Endothelial cell (in vitro differentiated cells): ENCODE data around the gene RTP3. TPM values are rescaled to one million over a fixed set of nuclear protein-coding genes. Genes with fewer than 3 reads are reported as not detected.

Experiments used
- DNase-seq: peaks from one replicate; pipeline ENCODE4 v3.0.0; 2021; ENCODE audit warnings: low spot score
- H3K27ac Mint-ChIP-seq: one replicate; pipeline ENCODE4 v1.8.0; 2021; ENCODE audit warnings: mixed read lengths, inconsistent platforms; ENCODE audit not compliant: unreplicated experiment
- H3K27me3 Mint-ChIP-seq: one replicate; pipeline ENCODE4 v1.8.0; 2021; ENCODE audit warnings: mild to moderate bottlenecking, moderate library complexity, mixed read lengths, inconsistent platforms; ENCODE audit not compliant: unreplicated experiment
- H3K36me3 Mint-ChIP-seq: one replicate; pipeline ENCODE4 v1.8.0; 2021; ENCODE audit warnings: mild to moderate bottlenecking, low read depth, mixed read lengths, inconsistent platforms; ENCODE audit not compliant: unreplicated experiment
- H3K4me1 Mint-ChIP-seq: one replicate; pipeline ENCODE4 v1.8.0; 2021; ENCODE audit warnings: mild to moderate bottlenecking, mixed read lengths, inconsistent platforms; ENCODE audit not compliant: unreplicated experiment
- H3K4me3 Mint-ChIP-seq: one replicate; pipeline ENCODE4 v1.8.0; 2021; ENCODE audit warnings: mild to moderate bottlenecking, mixed read lengths, inconsistent platforms; ENCODE audit not compliant: unreplicated experiment
- H3K9me3 Mint-ChIP-seq: one replicate; pipeline ENCODE4 v1.8.0; 2021; ENCODE audit warnings: mixed read lengths, inconsistent platforms; ENCODE audit not compliant: unreplicated experiment
- total RNA-seq: library from RNA; stranded (reverse); fragmentation: NEBNext Ultra II Directional; extraction: Animal tissue kit (Norgen Biotek cat#: 25700); gene quantifications from one replicate; pipeline ENCODE4 v1.2.1, GENCODE V29; 2021; ENCODE audit not compliant: unreplicated experiment
- TF ChIP-seq, protein P1 (sequence below): fragments of 200-600 bp; sonication (generic); IDR thresholded peaks from one replicate; pipeline ENCODE4 v1.5.0; 2021; ENCODE audit warnings: antibody characterized with exemption; ENCODE audit not compliant: unreplicated experiment

RTP3 gene
- total RNA-seq, 1 donor from 2014 or later: not detected

- H3K36me3 Mint-ChIP-seq: no peaks in the 10 kb centered on the region
- H3K27ac Mint-ChIP-seq: no peak overlapping the region
- H3K4me3 Mint-ChIP-seq: no peak overlapping the region
- H3K9me3 Mint-ChIP-seq: no peaks in the 10 kb centered on the region
- H3K27me3 Mint-ChIP-seq: peaks cover 15% of the 10 kb centered on the region
- TF ChIP-seq, protein P1, sequence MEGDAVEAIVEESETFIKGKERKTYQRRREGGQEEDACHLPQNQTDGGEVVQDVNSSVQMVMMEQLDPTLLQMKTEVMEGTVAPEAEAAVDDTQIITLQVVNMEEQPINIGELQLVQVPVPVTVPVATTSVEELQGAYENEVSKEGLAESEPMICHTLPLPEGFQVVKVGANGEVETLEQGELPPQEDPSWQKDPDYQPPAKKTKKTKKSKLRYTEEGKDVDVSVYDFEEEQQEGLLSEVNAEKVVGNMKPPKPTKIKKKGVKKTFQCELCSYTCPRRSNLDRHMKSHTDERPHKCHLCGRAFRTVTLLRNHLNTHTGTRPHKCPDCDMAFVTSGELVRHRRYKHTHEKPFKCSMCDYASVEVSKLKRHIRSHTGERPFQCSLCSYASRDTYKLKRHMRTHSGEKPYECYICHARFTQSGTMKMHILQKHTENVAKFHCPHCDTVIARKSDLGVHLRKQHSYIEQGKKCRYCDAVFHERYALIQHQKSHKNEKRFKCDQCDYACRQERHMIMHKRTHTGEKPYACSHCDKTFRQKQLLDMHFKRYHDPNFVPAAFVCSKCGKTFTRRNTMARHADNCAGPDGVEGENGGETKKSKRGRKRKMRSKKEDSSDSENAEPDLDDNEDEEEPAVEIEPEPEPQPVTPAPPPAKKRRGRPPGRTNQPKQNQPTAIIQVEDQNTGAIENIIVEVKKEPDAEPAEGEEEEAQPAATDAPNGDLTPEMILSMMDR: no peak
- DNase-seq: no peak
- no peaks in the 10 kb centered on the region for H3K4me1 Mint-ChIP-seq
Observed at GRCh38 chr3:46465196-46465520, 32.6 kb upstream of the RTP3 start.

DNA sequence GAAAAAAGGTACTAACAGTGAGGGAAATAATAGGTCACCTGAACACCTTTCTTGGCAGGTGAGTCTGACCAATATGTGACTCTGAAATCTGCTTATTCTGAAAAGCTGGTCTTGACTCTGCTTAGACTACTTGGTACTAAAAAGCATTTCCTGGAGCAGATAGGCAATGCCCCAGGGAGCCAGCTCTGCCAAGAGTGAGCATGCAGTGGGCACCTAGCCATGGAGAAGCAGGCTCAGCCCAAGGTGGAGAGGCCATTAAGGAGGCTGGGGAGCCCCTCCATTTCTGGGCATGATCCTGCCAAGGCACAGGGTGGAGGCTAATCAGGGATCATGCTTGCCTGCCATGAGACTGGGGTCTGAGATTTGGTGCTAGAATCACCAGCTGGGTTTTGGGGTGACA, 31.5 kb upstream of the RTP3 start:
- H3K4me3 Mint-ChIP-seq: no peak overlapping the region
- TF ChIP-seq, protein P1: no peak
- H3K27me3 Mint-ChIP-seq: peaks cover 15% of the 10 kb centered on the region
- no peak for DNase-seq
- H3K36me3 Mint-ChIP-seq: no peaks in the 10 kb centered on the region
- no peak overlapping the region for H3K27ac Mint-ChIP-seq
- no peaks in the 10 kb centered on the region for H3K9me3 Mint-ChIP-seq
- no peaks in the 10 kb centered on the region for H3K4me1 Mint-ChIP-seq

DNA sequence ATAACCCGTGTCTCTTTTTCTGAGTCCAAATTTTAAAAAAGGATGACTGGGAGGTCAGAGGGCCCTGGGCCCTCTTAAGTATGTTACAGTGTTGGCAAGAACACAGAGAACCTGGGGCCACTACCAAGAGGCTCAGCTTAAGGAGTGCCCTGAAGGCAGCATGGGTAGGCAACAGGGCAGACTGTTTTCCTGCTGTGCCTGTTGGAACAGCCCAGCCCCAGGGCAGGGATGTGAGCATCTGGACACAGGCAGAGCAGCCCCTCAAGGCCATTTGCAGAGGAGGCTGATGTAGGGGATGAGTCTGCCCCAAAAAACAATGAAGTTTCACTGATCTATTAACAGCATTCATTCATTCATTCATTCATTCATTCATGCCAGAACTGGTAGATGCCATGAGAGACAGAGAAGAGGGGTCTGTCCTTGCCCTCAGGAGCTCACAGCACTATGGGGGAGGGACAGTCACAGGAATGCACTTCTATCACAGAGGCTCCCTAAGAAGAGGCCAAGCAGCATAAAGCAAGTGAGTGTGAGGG, 30.8 kb upstream of the RTP3 start:
- peaks cover 15% of the 10 kb centered on the region for H3K27me3 Mint-ChIP-seq
- no peaks in the 10 kb centered on the region for H3K9me3 Mint-ChIP-seq
- TF ChIP-seq, protein P1: no peak
- H3K27ac Mint-ChIP-seq: no peak overlapping the region
- H3K4me3 Mint-ChIP-seq: no peak overlapping the region
- H3K36me3 Mint-ChIP-seq: no peaks in the 10 kb centered on the region
- H3K4me1 Mint-ChIP-seq: no peaks in the 10 kb centered on the region
- DNase-seq: no peak

- no peak for DNase-seq
- Mint-ChIP-seq H3K27ac (no peak overlapping the region), H3K4me1 (no peaks in the 10 kb centered on the region), H3K27me3 (peaks cover 13% of the 10 kb centered on the region), H3K4me3 (no peak overlapping the region), H3K9me3 (no peaks in the 10 kb centered on the region), H3K36me3 (no peaks in the 10 kb centered on the region)
- TF ChIP-seq, protein P1: no peak
Observed at GRCh38 chr3:46467562-46467961, 30.2 kb upstream of the RTP3 start.

DNA sequence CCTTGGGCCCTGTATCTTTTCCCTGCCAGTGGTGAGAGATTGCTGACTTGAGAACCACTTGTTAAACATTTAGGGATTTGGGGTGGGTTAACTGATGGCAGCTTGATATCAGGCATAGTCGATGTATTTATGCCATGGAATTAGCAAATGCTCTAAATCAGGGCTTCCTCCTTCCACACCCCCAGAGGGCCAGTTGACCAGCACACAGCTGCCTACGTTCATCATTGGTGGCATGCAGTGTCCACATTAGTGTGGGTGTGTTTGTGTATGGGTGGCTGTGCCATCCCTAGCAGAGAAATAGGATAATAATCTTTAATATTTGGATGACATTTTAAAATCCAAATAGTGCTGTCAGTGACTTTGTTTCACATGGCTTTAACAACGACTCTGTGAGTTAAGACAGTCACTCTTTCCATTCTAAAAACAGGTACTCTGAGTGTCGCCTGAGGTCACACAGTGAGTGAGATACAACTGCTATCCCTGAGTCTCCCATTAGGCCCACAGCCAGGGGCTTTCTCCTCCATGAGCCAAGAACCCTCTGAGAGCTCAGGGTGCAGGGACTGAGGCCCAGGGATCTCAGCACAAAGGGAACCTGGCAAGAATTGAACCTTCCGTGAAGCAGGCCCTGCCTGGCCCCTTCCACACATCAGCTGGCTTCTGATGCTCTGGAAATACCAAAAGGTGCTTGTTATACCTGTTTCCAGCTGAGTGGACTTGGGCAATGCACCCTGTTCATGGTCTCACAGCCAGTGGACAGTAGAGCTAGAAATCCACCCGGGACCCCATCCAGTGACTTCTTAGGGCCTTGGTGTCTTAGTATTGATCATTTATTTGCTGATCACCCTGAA, 28.8 kb upstream of the RTP3 start:
- Mint-ChIP-seq H3K27ac (no peak overlapping the region), H3K4me3 (no peak overlapping the region), H3K36me3 (no peaks in the 10 kb centered on the region), H3K4me1 (no peaks in the 10 kb centered on the region), H3K27me3 (peaks cover 12% of the 10 kb centered on the region), H3K9me3 (no peaks in the 10 kb centered on the region)
- TF ChIP-seq, protein P1: no peak
- no peak for DNase-seq
